Activated CD4-positive, alpha-beta T cell treated with anti-CD3 and anti-CD28 coated beads, Interleukin-2, amount 50 U/mL, for 24 hours (primary cell): ENCODE data around the gene ACTR6.
"Not testable (repeated sequence)": the region's sequence is repeated elsewhere in the genome, so short reads cannot be mapped to it uniquely, and the experiment has no call there.

Experiments used
- DNase-seq, 2 donors: peaks; one replicate each; pipeline ENCODE4 v3.0.0-alpha.2; 2020; ENCODE audit warnings: low read depth in 1 of 2, low spot score in 1 of 2

The ACTR6 gene

GRCh38 chr12:100219328-100220109 lies 18.9 kb downstream of the ACTR6 start:
- no peak for DNase-seq

- DNase-seq = no peak
Measured at GRCh38 chr12:100221523-100221922, 20.9 kb downstream of the ACTR6 start.

- DNase-seq = not testable (repeated sequence)
Measured at GRCh38 chr12:100222173-100222572, 21.6 kb downstream of the ACTR6 start.

- DNase-seq = no peak
Measured at GRCh38 chr12:100225491-100225890, 24.9 kb downstream of the ACTR6 start.

DNA sequence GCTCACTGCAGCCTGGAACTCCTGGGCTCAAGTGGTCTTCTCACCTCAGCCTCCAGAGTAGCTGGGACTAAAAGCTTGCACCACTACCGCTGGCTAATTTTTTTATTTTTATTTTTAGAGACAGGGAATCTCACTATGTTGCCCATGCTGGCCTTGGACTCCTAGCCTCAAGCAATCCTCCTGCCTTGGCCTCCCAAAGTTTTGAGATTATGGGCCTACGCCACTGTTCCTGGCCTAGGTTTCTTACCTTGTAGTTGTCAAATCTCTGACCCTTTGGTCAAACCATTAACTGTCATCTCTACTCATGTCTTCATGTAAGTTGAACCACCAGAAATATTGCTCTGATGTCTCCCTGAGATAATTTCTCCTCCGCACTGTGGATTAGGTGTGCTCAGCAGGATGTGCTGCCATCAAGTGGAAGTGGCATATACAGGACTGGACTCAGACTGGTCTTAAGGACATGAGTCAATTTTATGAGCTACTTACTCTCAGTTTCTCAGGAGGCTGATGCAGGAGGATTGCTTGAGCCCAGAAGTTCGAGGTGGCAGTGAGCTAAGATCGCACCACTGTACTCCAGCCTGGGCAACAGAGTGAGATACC lies 28.5 kb downstream of the ACTR6 start:
- DNase-seq = no peak

DNA sequence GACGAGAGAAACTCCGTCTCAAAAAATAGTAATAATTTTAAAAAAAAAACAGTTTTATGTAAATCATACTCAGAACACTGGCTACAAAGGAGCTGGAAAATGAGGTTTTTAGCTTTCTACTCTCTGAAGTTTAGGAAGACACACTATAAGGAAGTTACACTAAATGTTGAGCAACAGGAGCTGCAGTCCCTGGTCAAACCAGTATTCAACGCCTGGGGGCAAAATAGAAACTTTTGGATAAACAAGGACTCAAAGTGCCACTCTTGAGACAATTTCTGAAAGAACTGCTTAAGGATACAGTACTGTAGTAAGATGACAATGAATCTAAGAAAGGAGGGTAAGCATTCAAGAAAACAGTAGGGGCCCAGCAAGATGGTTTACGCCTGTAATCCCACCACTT lies 29.3 kb downstream of the ACTR6 start:
- DNase-seq = no peak

DNA sequence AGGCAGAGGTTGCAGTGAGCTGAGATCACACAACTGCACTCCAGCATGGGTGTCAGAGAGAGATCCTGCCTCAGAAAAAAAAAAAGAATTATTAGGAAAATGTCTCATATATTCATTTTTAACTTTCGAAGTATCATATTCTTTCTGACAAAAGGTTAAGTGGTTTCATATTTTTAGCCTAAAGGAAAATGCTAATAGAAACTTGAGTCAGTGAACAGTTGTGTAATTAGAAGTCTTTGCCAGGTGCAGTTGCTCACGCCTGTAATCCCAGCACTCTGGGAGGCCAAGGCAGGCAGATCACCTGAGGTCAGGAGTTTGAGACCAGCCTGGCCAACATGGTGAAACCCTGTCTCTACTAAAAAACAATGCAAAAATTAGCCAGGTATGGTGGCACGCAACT lies 31.3 kb downstream of the ACTR6 start:
- not testable (repeated sequence) for DNase-seq

GRCh38 chr12:100234166-100234565 lies 33.6 kb downstream of the ACTR6 start:
- DNase-seq = no peak

GRCh38 chr12:100234591-100235304 lies 34.1 kb downstream of the ACTR6 start:
- no peak for DNase-seq

DNA sequence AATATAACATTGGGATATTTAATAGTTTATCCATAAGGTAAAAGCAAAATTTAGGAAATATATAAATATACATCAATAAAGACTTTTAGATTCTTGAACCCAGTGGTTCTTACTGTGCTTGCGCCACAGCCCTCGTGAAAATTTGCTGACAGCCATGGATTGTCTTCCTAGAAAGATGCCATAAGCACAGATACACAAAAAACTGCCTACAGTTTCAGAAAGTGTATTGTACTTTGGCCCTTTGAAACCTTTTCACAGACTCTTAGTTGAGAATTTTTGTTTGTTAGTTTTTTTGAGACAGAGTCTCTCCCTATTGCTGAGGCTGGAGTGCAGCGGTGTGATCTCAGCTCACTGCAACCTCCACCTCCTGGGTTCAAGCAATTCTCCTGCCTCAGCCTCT lies 38.2 kb downstream of the ACTR6 start:
- DNase-seq = no peak

GRCh38 chr12:100239589-100239988 lies 39.0 kb downstream of the ACTR6 start:
- DNase-seq = no peak

DNA sequence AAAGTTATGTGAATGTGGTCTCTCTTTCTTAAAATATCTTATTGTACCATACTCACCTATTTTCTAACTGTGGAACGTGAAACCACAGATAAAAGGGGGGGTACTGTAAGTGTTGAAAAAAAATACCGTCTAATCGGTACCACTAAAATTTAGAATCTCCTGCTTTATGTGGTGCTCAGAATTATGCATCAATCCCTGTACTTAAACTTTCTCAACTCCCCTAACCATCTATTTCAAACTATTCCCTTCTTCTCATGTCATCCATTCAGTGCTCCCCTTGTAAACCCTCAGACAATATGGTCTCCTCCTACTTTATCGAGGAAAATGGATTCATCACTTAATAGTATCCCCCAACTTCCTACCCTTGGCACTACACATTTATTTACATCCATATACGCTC lies 42.5 kb downstream of the ACTR6 start:
- DNase-seq = no peak

DNA sequence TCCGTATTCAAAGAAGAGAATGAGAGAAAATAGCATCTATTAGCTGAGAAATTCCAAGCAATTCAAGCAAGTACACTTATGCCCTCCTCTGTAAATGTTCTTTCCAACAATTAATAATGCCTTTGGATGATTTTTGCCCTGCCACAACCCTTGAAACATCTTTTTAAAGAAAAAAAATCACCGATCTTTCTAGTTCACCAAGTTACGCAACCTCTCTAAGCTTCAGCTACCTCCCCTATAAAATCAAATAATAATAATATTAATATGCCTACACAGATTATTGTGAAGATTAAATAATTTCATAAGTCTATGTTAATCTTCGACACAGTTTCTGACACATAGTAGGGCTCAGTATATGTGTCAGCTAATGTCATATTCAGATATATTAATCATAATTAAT lies 47.1 kb downstream of the ACTR6 start:
- no peak for DNase-seq

GRCh38 chr12:100248886-100249285 lies 48.3 kb downstream of the ACTR6 start:
- DNase-seq = no peak

- DNase-seq = no peak
Measured at GRCh38 chr12:100249941-100250340, 49.3 kb downstream of the ACTR6 start.

GRCh38 chr12:100251917-100252316 lies 51.3 kb downstream of the ACTR6 start:
- no peak for DNase-seq

GRCh38 chr12:100253437-100253836 lies 52.8 kb downstream of the ACTR6 start:
- no peak for DNase-seq

DNA sequence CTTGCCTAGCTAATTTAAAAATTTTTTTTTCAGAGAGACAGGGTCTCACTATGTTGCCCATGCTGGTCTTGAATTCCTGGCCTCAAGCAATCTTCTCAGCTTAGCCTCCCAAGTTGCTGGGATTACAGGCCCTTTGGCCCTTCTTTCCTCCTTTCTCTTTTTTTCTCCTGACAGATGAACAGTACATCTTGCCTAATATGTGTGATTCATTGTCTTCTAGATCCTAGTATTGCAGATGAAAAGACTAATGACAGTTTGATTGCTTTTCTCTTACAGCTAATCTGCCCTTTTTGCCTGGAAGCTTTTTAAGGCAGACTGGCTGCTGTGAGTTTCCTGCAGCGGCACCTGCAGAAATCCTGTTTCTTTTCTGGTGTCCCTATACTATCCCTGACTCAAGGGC lies 54.3 kb downstream of the ACTR6 start:
- no peak for DNase-seq

- no peak for DNase-seq
Measured at GRCh38 chr12:100258127-100258526, 57.5 kb downstream of the ACTR6 start.

DNA sequence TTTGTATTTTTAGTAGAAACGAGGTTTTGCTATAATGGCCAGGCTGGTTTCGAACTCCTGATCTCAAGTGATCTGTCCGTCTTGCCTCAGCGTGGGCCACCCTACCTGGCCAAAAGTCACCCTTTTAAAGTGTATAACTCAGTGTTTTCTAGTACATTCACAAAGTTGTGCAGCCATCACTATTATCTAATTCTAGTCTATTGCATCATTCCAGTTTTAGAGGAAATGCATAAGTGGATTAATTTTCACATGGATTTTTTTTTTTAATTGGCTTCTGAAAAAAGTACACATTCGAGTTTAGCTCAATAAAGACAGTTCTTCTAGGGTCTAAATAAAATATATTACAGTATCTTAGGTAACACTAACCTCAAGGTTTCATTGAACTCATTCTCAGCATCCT lies 62.5 kb downstream of the ACTR6 start:
- DNase-seq = no peak

- DNase-seq = not testable (repeated sequence)
Measured at GRCh38 chr12:100265107-100265506, 64.5 kb downstream of the ACTR6 start.
